GM21737 (cell line): ENCODE measurements around the gene PPP4R4.
"Not testable (repeated sequence)": the region's sequence is repeated elsewhere in the genome, so short reads cannot be mapped to it uniquely, and the experiment has no call there.

Experiments used
- ATAC-seq: cut with Tn5 transposase; IDR thresholded peaks from one replicate; pipeline ENCODE4 v1.9.1; 2021; ENCODE audit warnings: mild to moderate bottlenecking, moderate library complexity; ENCODE audit not compliant: unreplicated experiment

Gene PPP4R4

GRCh38 chr14:94268582-94268981 is 94.5 kb downstream of the PPP4R4 start:
- ATAC-seq: not testable (repeated sequence)

GRCh38 chr14:94269156-94269555 is 95.0 kb downstream of the PPP4R4 start:
- ATAC-seq: no peak

- not testable (repeated sequence) for ATAC-seq
These were observed 102.9 kb downstream of the PPP4R4 start for GRCh38 chr14:94276898-94277561.

DNA sequence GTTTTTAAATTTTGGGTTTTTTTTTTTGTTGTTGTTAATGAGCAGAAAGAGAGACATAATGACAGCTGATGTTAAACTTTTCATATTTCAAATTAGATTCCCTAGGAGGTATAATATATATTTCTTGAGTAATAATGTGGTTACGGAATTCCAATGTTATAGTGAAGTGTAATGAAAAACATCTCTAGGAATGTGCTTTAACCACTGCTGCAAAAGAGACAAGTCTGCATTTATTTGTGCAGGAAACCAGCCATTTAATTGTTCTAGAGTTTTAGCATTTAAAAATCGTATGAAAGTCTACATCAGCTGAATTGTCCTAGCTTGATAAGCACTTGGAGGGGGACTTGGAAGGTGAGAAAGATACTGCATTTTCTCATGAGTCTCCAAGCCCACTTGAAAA is 104.6 kb downstream of the PPP4R4 start:
- ATAC-seq: no peak

DNA sequence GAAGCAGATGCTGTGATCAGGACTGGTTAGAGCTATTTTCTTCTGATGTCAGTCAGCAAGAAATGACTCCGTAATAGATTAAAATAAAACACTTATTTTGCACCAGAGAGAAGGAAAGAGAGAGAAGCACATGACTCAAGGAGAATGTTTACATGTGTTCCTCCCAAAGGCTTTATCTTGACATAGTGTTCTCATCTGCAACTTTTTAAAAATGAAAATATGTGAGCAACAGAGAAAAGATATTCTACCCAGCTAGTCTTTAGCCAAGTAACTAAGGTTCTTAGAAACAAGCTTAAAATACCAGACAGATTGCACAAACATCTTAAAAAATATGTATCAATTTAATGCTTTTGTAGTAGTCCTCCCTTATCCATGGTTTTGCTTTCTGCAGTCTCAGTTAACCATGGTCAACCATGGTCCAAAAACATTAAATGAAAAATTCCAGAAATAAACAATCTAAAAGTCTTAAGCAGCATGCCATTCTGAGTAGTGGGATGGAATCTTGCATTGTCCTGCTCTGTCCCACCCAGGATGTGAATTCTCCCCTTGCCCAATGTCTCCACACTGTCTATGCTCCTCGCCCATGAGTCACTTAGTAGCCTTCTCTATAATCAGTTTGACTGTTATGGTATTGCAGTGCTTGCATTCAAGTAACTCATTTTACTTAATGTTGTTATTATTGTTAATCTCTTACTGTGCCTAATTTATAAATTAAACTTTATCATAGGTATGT is 109.0 kb downstream of the PPP4R4 start:
- no peak for ATAC-seq

DNA sequence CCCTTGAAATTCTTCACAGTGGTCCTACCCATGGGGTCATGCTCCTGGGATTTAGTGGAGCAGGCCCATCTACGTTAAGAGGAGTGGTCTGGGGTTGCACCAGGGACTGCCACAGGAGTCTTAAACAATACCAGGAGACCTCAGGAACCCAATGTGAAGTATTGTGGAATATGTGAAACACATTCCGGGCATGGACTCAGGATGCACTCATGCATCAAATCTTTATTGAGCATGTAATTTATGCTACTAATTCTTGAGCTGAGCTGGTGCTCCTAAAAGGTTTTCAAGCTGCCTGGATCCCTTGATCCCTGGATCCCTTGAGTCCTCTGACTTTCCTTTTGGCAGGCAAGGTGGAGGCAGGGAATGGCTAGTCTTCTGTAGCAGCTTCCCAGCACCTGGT is 110.1 kb downstream of the PPP4R4 start:
- no peak for ATAC-seq

DNA sequence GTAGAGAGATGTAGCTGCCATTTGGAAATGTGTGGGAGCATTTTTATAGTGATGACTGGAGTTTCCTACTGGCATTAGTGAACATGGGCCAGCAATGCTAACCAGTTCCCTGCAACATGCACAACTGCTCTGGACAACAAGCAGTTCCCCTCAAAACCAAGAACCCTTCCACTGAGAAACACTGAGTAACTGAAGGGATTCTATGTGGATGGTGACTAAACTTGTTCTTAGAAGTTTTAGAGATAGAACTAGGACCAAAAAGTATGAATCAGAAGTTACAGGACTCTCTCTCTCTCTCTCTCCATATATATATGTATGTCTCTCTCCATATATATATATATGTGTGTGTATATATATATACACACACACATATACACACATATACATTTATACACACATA is 111.0 kb downstream of the PPP4R4 start:
- no peak for ATAC-seq

DNA sequence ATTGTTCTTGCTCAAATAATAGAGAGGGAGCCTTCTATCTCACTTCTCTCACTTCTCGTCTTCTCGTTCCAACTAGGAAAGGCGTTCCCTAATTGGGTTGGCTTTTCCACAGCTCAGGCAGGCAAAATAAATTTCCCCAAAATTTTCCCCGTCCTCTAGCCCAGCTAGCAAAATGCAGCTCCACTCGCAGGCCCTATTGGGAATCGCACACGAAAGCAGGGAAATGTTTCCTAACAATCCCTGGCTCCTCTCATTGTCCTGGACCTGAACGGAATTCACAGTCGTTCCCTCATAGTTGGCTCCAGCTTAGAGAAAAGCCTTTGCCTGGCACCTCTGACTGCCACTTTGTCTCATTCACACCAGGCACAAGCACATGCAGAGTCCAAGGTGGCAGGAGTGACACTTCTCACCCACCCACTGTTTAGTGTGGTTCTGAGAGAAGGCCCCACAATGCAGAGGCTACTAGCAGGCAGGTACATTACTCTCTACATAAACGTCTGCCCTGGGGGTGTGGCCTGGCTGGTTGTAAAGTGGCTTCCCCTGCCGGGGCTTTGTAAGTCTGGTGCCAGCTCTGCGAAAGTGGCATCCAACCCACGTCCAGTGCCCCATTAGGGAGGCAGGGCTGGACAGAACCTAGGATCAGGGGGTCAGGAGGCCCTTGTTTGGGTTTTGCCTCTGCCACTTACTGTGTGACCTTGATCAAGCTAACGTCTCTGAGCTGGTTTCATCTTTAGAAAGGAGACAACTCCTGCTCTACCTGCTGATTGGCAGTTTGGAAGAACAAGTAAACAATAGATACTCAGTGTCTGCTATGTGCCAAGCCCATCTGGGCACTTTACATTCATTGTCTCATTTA is 114.7 kb downstream of the PPP4R4 start:
- no peak for ATAC-seq

DNA sequence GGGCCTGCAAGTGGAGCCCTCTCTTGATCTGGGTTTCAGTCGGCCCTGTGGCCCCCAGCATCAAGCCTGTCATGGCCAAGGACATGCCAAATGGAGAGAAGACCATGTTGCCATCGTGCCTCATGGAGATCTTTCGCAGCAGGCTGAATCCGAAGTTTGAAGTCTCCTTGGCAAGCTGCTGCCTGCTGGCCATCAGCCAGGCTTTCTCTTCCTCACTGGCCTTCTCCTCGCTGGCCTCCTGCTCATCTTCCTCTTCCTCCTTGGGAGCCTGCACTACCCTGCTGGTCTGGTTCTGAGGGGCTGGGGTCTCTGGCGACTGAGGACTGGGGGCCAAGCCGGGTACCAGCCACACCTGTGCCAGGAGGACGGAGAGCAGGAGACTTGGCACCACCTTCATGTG is 116.1 kb downstream of the PPP4R4 start:
- ATAC-seq: no peak

GRCh38 chr14:94291159-94291905 is 117.2 kb downstream of the PPP4R4 start:
- ATAC-seq: no peak

- ATAC-seq: no peak
These were observed 117.9 kb downstream of the PPP4R4 start for GRCh38 chr14:94291906-94292525.

DNA sequence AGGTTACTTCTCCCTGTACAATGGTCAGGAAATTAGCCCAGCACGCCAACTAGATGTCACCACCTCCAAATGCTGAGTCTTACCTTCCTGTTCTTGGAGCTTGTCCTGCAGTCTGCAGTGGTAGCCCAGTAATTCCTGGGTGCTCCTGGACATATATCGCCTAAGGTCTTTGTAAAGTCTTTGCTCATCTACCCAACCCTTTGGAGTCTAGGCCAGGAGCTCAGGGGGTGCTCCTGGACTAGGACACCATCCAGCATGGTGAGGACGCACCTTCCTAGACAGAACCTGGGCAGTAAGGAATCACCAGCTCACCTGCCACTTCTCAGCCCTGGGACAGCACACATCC is 118.4 kb downstream of the PPP4R4 start:
- no peak for ATAC-seq

DNA sequence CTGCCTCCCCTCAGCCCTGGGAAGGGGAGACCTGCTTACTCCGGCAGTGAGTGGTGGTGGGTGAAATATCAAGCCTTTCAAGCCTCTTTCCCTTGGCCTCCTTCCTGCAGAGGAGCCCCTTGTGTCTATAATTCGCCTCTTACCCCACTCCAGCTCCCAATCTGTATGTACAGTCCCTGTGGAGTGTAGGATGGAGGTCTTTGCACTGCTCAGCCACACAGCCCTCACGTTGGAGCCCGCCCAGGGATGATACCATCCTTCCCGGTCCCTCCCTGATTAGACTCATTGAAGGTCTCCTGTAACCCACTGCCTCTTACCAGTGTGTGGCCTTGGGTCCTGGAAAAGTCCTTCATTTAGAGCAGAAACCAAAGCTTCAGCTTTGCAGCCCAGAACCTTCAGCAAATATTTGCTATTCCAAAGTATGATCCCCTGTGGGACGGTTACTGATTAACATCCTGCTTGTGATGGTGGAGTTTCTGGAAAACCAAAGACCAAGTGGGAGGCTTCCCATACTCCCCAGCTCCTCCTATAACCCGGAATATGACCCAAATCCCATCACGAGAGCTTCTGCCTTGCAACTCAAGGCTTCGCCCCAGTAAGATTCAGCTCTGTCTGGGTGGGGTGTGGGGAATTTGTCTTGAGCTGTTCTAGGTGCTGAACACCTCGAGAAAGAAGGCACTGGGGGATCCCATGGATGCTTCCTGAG is 118.9 kb downstream of the PPP4R4 start, which contains the start of gene SERPINA10:
TSS of gene SERPINA10 (minus strand) at position 397 of the 706 bp plus-strand sequence. CDS start 2,675 bp downstream, outside the sequence.
- no peak for ATAC-seq

- no peak for ATAC-seq
These were observed 119.4 kb downstream of the PPP4R4 start for GRCh38 chr14:94293578-94293924.

- no peak for ATAC-seq
These were observed 121.4 kb downstream of the PPP4R4 start for GRCh38 chr14:94295360-94296180.

DNA sequence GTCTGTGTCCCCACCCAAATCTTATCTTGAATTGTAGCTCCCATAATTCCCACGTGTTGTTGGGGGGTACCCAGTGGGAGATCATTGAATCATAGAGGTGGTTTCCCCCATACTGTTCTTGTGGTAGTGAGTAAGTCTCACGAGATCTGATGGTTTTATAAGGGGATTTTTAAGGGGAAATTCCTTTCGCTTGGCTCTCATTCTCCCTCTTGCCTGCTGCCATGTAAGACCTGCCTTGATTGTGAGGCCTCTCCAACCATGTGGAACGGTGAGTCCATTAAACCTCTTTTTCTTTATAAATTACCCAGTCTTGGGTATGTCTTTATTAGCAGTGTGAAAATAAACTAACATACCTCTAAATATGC is 122.0 kb downstream of the PPP4R4 start:
- not testable (repeated sequence) for ATAC-seq

GRCh38 chr14:94298130-94298529 is 124.0 kb downstream of the PPP4R4 start:
- no peak for ATAC-seq

DNA sequence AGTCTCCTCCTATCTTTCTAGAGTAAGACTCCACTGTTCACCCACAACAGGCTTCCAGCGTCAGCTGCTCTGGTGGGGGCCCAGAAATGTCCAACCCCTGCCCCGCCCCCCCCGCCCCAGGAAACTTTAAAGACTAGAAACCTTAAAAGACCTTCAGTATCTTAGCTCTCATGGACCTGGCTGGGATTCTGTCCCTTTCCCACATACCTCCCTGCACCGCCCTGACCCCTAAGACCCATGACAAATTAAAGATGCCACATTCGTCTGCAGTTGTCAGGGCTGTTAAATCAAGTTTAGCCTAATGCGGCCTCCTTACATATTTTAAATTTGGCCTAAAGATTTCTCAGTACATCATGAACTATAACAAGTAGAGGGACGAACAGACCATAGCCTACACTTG is 129.0 kb downstream of the PPP4R4 start:
- no peak for ATAC-seq

DNA sequence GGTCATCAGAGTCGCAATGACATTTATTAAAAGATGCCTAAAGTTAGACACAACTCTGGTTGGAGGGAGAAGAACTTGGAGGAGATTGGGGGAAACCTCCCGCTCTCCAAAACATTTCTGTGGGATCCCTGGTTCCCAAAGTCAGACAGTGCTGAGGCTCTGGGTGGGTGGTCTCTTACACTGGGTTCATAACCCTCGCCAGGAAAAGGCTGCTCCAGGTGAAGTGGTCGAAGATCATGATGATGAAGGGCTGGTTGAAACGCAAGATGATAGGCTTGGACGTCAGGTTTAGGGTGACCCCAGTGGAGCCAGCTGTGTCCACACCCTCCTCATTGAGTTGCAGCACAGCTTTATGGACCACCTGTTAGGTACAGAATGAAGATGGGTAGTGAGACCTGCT is 130.1 kb downstream of the PPP4R4 start:
- no peak for ATAC-seq
